Lung (tissue), 12 donors: ENCODE measurements around the gene ADAMTS4. TPM values are rescaled to one million over a fixed set of nuclear protein-coding genes. Genes with fewer than 3 reads are reported as not detected.
A peak's percentile ranks its signal among the peaks of the same experiment; 100 is the strongest.

ENCODE experiments used
- ATAC-seq: fragments of 200-7000 bp; cut with Tn5 transposase; one replicate; pipeline ENCODE4 v1.9.1; 2020; ENCODE audit warnings: moderate number of reproducible peaks; ENCODE audit not compliant: insufficient read depth, low FRiP score
- DNase-seq, 3 donors: peaks; one replicate each; pipeline ENCODE4 v3.0.0-alpha.2; 2013 to 2017
- H3K27ac ChIP-seq, 2 donors: one replicate each; pipeline ENCODE4 v1.5.1; 2013; ENCODE audit warnings: mild to moderate bottlenecking in 2 of 2, moderate library complexity in 2 of 2, control low read depth in 1 of 2, inconsistent platforms in 1 of 2, low read depth in 1 of 2, low read length in 1 of 2
- H3K27me3 ChIP-seq, 3 donors: one replicate each; pipeline ENCODE4 v1.5.1; 2013; ENCODE audit warnings: low read length in 2 of 3; ENCODE audit not compliant: control insufficient read depth in 3 of 3, insufficient read depth in 3 of 3
- H3K36me3 ChIP-seq, 4 donors: one replicate each; pipeline ENCODE4 v1.5.1; 2013; ENCODE audit warnings: low read length in 4 of 4, mild to moderate bottlenecking in 1 of 4, moderate library complexity in 1 of 4; ENCODE audit not compliant: control insufficient read depth in 4 of 4, insufficient read depth in 4 of 4
- H3K4me1 ChIP-seq, 5 donors: one replicate each; pipeline ENCODE4 v1.5.1; 2013; ENCODE audit warnings: low read length in 5 of 5, mild to moderate bottlenecking in 2 of 5, moderate library complexity in 1 of 5; ENCODE audit not compliant: control insufficient read depth in 5 of 5, insufficient read depth in 5 of 5
- H3K4me3 ChIP-seq: one replicate; pipeline ENCODE4 v1.5.1; 2013; ENCODE audit warnings: mild to moderate bottlenecking, control low read depth, moderate library complexity
- H3K9ac ChIP-seq, 2 donors: one replicate each; pipeline ENCODE4 v1.5.1; 2013; ENCODE audit warnings: low read length in 2 of 2, control low read depth in 1 of 2; ENCODE audit not compliant: insufficient read depth in 1 of 2
- H3K9me3 ChIP-seq, 4 donors: one replicate each; pipeline ENCODE4 v1.5.1; 2013; ENCODE audit warnings: low read length in 3 of 4, mild to moderate bottlenecking in 1 of 4, moderate library complexity in 1 of 4; ENCODE audit not compliant: control insufficient read depth in 4 of 4, insufficient read depth in 3 of 4
- WGBS, 2 donors: extraction: QIAGEN DNeasy Blood & Tissue Kit; methylation state at CpG; one replicate each; pipeline ENCODE4 v1.1.7; 2013; 5-methylcytosine and 5-hydroxymethylcytosine counted together
- polyA plus RNA-seq, 2 donors: library from polyadenylated mRNA; stranded (reverse); fragments of 200-250 nt; gene quantifications; one replicate each; pipeline ENCODE4 v1.2.1, GENCODE V29; 2013
- total RNA-seq, 2 donors: library from RNA; depleted of rRNA in 1 of 2; stranded (reverse); fragments of >200 nt in 1 of 2; gene quantifications; one replicate each; pipeline ENCODE4 v1.2.1, GENCODE V29; 2014 to 2021
- TF ChIP-seq, protein P1 (sequence below): IDR thresholded peaks from 2 replicates; pipeline ENCODE4 v1.5.1; 2012; ENCODE audit warnings: mild to moderate bottlenecking; ENCODE audit errors: control extremely low read depth, extremely low read depth
- donor health status: control.
- donor health status: control.
- donor health status: Bipolar disorder and iron deficiency.
- donor health status: healthy.
- donor health status: DM: yes; HTN: yes; CAD: no.

Gene ADAMTS4
- total and polyA plus RNA-seq, 4 donors, result 2.3 to 22.3 (median 13.0) TPM

DNA sequence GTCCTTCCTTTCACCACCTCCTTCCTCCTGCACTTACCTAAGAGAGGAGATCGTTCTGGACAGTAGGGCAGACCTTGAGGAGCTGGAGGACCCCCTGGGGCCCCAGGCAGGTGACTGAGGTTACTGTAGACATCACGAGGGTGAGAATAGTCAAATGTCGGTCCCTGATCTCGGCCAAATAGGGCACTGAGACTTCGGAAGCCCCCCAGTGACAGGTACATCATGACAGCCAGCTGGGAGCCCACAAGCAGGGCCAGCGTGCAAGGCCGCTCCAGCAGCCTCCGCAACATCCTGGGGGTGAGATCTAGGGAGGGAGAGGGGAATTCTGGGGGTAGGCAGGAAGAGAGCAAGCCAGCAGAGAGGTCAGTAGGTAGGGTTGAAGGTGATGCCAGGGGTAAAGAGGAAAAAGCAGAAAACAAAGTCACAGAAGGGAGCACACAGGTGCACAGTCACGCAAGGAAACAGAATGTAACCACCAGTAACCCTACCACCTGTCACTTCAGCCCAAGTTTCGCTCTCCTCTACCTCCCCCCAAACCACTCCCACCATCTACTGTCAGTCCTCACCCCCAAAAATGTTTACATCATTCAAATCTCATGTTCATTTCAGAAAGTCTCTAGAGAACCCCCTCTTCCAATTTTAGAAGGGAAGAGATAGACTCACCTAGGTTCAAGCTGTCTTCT is 22.9 kb downstream of the ADAMTS4 start:
- Histone ChIP-seq H3K27me3 (no peaks in the 10 kb centered on the region), H3K4me3 (no peak overlapping the region), H3K36me3 (peaks cover 7 to 47% (median 28%) of the 10 kb centered on the region in 4 donors), H3K9me3 (no peaks in the 10 kb centered on the region), H3K4me1 (peaks cover 0 to 21% (median 7%) of the 10 kb centered on the region in 5 donors), H3K27ac (no peak overlapping the region), H3K9ac (no peak overlapping the region)
- TF ChIP-seq, protein P1, sequence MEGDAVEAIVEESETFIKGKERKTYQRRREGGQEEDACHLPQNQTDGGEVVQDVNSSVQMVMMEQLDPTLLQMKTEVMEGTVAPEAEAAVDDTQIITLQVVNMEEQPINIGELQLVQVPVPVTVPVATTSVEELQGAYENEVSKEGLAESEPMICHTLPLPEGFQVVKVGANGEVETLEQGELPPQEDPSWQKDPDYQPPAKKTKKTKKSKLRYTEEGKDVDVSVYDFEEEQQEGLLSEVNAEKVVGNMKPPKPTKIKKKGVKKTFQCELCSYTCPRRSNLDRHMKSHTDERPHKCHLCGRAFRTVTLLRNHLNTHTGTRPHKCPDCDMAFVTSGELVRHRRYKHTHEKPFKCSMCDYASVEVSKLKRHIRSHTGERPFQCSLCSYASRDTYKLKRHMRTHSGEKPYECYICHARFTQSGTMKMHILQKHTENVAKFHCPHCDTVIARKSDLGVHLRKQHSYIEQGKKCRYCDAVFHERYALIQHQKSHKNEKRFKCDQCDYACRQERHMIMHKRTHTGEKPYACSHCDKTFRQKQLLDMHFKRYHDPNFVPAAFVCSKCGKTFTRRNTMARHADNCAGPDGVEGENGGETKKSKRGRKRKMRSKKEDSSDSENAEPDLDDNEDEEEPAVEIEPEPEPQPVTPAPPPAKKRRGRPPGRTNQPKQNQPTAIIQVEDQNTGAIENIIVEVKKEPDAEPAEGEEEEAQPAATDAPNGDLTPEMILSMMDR, result no peak
- DNase-seq (no peak), ATAC-seq (no peak)
- WGBS, 2 donors, result 91 to 93% methylated on average over 10 of the region's 10 CpGs

DNA sequence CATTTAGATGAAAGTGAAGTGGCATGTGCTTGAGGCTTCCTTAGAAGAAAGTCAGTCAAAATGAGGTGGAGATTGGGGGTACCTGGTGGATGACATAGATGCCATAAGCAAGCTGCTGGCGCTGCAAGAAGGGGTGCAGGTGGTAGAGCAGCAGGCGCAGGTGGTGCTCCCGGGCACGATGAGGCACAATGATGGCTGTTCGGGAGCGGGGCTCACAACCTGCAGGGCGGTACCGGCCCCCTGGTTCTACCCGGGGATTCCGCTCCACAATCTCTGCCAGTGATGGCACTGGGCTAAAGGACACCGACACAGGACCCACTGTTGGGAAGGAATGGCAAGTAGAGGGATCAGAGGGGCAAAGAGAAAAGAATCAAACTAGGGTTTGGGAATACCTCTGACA is 23.9 kb downstream of the ADAMTS4 start:
- H3K4me1 ChIP-seq, result peaks cover 0 to 21% (median 7%) of the 10 kb centered on the region in 5 donors
- H3K4me3 ChIP-seq, result no peak overlapping the region
- no peak overlapping the region for H3K9ac ChIP-seq
- no peaks in the 10 kb centered on the region for H3K9me3 ChIP-seq
- H3K27me3 ChIP-seq, result no peaks in the 10 kb centered on the region
- 95 to 97% methylated on average over 11 of the region's 11 CpGs for WGBS, 2 donors
- ATAC-seq, result no peak
- no peak overlapping the region for H3K27ac ChIP-seq
- TF ChIP-seq, protein P1, result no peak
- peaks cover 7 to 47% (median 31%) of the 10 kb centered on the region in 4 donors for H3K36me3 ChIP-seq
- no peak for DNase-seq

DNA sequence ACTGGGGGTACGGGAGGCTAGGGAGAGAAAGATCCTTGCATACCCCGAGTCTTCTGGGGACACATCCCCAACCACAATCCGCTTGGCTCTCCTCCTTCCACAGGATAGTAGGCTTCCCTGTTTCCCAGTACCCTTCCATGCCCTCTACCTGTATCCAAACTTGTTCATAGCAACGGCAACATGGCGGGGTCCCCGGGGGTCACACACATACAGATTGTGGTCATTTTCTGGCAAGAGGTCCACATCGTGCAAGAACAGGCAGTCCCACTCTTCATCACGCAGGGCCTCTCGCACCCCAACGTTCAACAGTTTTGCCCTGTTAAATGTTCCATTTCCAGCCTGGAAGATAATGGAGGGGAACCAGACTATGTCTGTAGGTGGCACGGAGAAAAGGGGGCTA is 25.1 kb downstream of the ADAMTS4 start:
- no peak for DNase-seq
- ATAC-seq, result no peak
- no peak overlapping the region for H3K4me3 ChIP-seq
- no peaks in the 10 kb centered on the region for H3K27me3 ChIP-seq
- H3K36me3 ChIP-seq, result peaks cover 7 to 47% (median 37%) of the 10 kb centered on the region in 4 donors
- TF ChIP-seq, protein P1, result no peak
- peaks cover 0 to 21% (median 7%) of the 10 kb centered on the region in 5 donors for H3K4me1 ChIP-seq
- WGBS, 2 donors, result 95 to 97% methylated on average over 11 of the region's 11 CpGs
- peak overlapping the region; percentile 25 to 45 for H3K27ac ChIP-seq
- no peaks in the 10 kb centered on the region for H3K9me3 ChIP-seq
- no peak overlapping the region for H3K9ac ChIP-seq
